ENCODE results near the gene TRIM27. TPM values are rescaled to one million over a fixed set of nuclear protein-coding genes. Genes with fewer than 3 reads are reported as not detected.

The TRIM27 gene
- total RNA-seq, 1 experiment from 2014 or later = 47.6 TPM

GRCh38 chr6:28865401-28866204, 58.2 kb downstream of the TRIM27 start:
- Histone ChIP-seq H3K9me3 (no peaks in the 10 kb centered on the region), H3K27me3 (replicated peaks; ENCODE audit: control insufficient read depth, insufficient read depth, low read length) (no peaks in the 10 kb centered on the region), H3K4me1 (peaks cover 11% of the 10 kb centered on the region), H3K4me3 (ENCODE audit: low read depth, low read length) (no peak overlapping the region), H3K36me3 (ENCODE audit: control insufficient read depth, insufficient read depth, low read length) (no peaks in the 10 kb centered on the region)
- DNase-seq = peak; percentile 89 to 91
- H3K27me3 Mint-ChIP-seq (ENCODE audit: insufficient read depth, unreplicated experiment) = no peaks in the 10 kb centered on the region
- TF ChIP-seq CTCF (IDR thresholded peaks at IDR 0.05; ENCODE audit: insufficient read depth in 1 of 2, low read depth in 1 of 2, low read length in 1 of 2, severe bottlenecking in 1 of 2, unreplicated experiment in 1 of 2) = no peak
- peak overlapping the region; percentile 85 for H3K4me3 Mint-ChIP-seq (ENCODE audit: unreplicated experiment)
- POLR2A ChIA-PET = interaction anchor here (0.6 to 2.3 kb wide), 14 partner anchors 9 to 1172 kb away, joined by 3 to 18 read pairs (median 4); partner anchors contain the start of gene TRIM27
- no peaks in the 10 kb centered on the region for H3K9me3 Mint-ChIP-seq (ENCODE audit: unreplicated experiment)
- H3K36me3 Mint-ChIP-seq (ENCODE audit: insufficient read depth, unreplicated experiment) = peaks cover 46% of the 10 kb centered on the region
- TSS peak; percentile 100 for BruUV-seq (replicated peaks)
- CTCF ChIA-PET = interaction anchor here (0.7 to 1.4 kb wide), 7 partner anchors 26 to 178 kb away, joined by 3 to 7 read pairs (median 4); no protein-coding TSS in a partner anchor
- H3K27ac Mint-ChIP-seq (ENCODE audit: unreplicated experiment) = peak overlapping the region; percentile 92
- intact Hi-C loops (cut with micrococcal nuclease; ENCODE audit: unreplicated experiment) = loop anchor here (2.0 to 10.0 kb wide), 3 partner anchors 75 to 1731 kb away; a partner anchor contains a TSS
- H3K4me1 Mint-ChIP-seq (ENCODE audit: low read depth, unreplicated experiment) = peaks cover 20% of the 10 kb centered on the region

- Mint-ChIP-seq H3K4me1 (ENCODE audit: low read depth, unreplicated experiment) (peaks cover 20% of the 10 kb centered on the region), H3K27ac (ENCODE audit: unreplicated experiment) (peak overlapping the region; percentile 96), H3K9me3 (ENCODE audit: unreplicated experiment) (no peaks in the 10 kb centered on the region), H3K4me3 (ENCODE audit: unreplicated experiment) (peak overlapping the region; percentile 79), H3K27me3 (ENCODE audit: insufficient read depth, unreplicated experiment) (no peaks in the 10 kb centered on the region), H3K36me3 (ENCODE audit: insufficient read depth, unreplicated experiment) (peaks cover 46% of the 10 kb centered on the region)
- Histone ChIP-seq H3K36me3 (ENCODE audit: control insufficient read depth, insufficient read depth, low read length) (no peaks in the 10 kb centered on the region), H3K4me1 (peaks cover 11% of the 10 kb centered on the region), H3K27me3 (replicated peaks; ENCODE audit: control insufficient read depth, insufficient read depth, low read length) (no peaks in the 10 kb centered on the region), H3K4me3 (ENCODE audit: low read depth, low read length) (peak overlapping the region; percentile 81), H3K9me3 (no peaks in the 10 kb centered on the region)
- ChIA-PET POLR2A (interaction anchor here (0.6 kb wide), 1 partner anchor 13 kb away, joined by 4 read pairs; no protein-coding TSS in a partner anchor), CTCF (interaction anchor here (1.3 kb wide), 1 partner anchor 152 kb away, joined by 3 read pairs; no protein-coding TSS in a partner anchor)
- intact Hi-C loops (cut with micrococcal nuclease; ENCODE audit: unreplicated experiment) = loop anchor here (1.0 to 10.0 kb wide), 3 partner anchors 178 to 1730 kb away; a partner anchor contains a TSS
- no TSS peak for BruUV-seq (replicated peaks)
- peak in 1 of 2 experiments; percentile 51 for TF ChIP-seq CTCF (IDR thresholded peaks at IDR 0.05; ENCODE audit: insufficient read depth in 1 of 2, low read depth in 1 of 2, low read length in 1 of 2, severe bottlenecking in 1 of 2, unreplicated experiment in 1 of 2)
- DNase-seq = no peak
Observed at GRCh38 chr6:28864326-28864923, 59.4 kb downstream of the TRIM27 start.
